Stomach (tissue), 9 donors: Measurements from ENCODE around the gene KRTAP19-2. TPM values are rescaled to one million over a fixed set of nuclear protein-coding genes. Genes with fewer than 3 reads are reported as not detected.

Source experiments
- DNase-seq, 2 donors: peaks; one replicate each; pipeline versions ENCODE4 v3.0.0 to v3.0.0-alpha.2; 2013 to 2019
- H3K27ac ChIP-seq, 5 donors: fragments of 200-600 bp in 4 of 5; sonication (generic) in 4 of 5; one replicate each; pipeline ENCODE4 v1.5.1; 2013 to 2019; ENCODE audit warnings: mild to moderate bottlenecking in 1 of 5, moderate library complexity in 1 of 5
- H3K27me3 ChIP-seq, 3 donors: fragments of 200-600 bp; sonication (generic); one replicate each; pipeline ENCODE4 v1.5.1; 2017 to 2019; ENCODE audit warnings: mixed run types in 1 of 3
- H3K36me3 ChIP-seq, 4 donors: fragments of 200-600 bp; sonication (generic); 1 replicate in 3 of 4; 2 replicates in 1 of 4; pipeline ENCODE4 v1.5.1; 2016 to 2019
- H3K4me1 ChIP-seq, 4 donors: fragments of 200-600 bp; sonication (generic); one replicate each; pipeline ENCODE4 v1.5.1; 2016 to 2019
- H3K4me3 ChIP-seq, 4 donors: fragments of 200-600 bp; sonication (generic) in 3 of 4; one replicate each; pipeline ENCODE4 v1.5.1; 2016 to 2019; ENCODE audit warnings: mild to moderate bottlenecking in 1 of 4
- H3K9me3 ChIP-seq, 4 donors: fragments of 200-600 bp; sonication (generic); one replicate each; pipeline ENCODE4 v1.5.1; 2016 to 2019
- EP300 ChIP-seq: sonication (generic); formaldehyde crosslinking; IDR thresholded peaks from one replicate; pipeline ENCODE4 v1.6.1; 2017; ENCODE audit warnings: antibody characterized with exemption
- POLR2A ChIP-seq, 4 donors: fragments of 450-650 bp; IDR thresholded peaks; one replicate each; pipeline ENCODE4 v1.6.1; 2016; ENCODE audit warnings: antibody characterized with exemption in 4 of 4, control low read depth in 2 of 4, mild to moderate bottlenecking in 1 of 4, moderate library complexity in 1 of 4
- POLR2AphosphoS5 ChIP-seq, 3 donors: sonication (generic); formaldehyde crosslinking; IDR thresholded peaks; one replicate each; pipeline ENCODE4 v1.6.1; 2016; ENCODE audit warnings: antibody characterized with exemption in 3 of 3
- WGBS, 5 donors: extraction: QIAGEN DNeasy Blood & Tissue Kit in 3 of 5; methylation state at CpG; one replicate each; pipeline versions ENCODE4 v1.1.5 to v1.1.7; 2013 to 2018; 5-methylcytosine and 5-hydroxymethylcytosine counted together
- intact Hi-C: fragments of 100-400 bp; cut with DNase I; formaldehyde crosslinking; loops from one replicate; pipeline ENCODE4 v1.15.1; 2023; ENCODE audit warnings: low total_unique reads
- polyA plus RNA-seq, 3 donors: library from polyadenylated mRNA; stranded (reverse); fragments of 200-250 nt; gene quantifications; one replicate each; pipeline ENCODE4 v1.2.3, GENCODE V29; 2013
- small RNA-seq, 4 donors: library from RNA; depleted of rRNA; stranded (forward); fragments of <200 nt; gene quantifications; one replicate each; pipeline ENCODE3, GENCODE V24; 2016
- total RNA-seq, 5 donors: library from RNA; depleted of rRNA; stranded (reverse); fragments of >200 nt; gene quantifications; one replicate each; pipeline versions ENCODE4 v1.1.0 to v1.2.3, GENCODE V29; 2014 to 2016
- TF ChIP-seq, protein P1 (sequence below), 7 experiments: fragments of 450-650 bp in 4 of 7; fragments of 200-600 bp in 3 of 7; sonication (generic) in 3 of 7; IDR thresholded peaks; one replicate each; pipeline ENCODE4 v1.5.1; 2016 to 2019; ENCODE audit warnings: antibody characterized with exemption in 7 of 7, control low read depth in 2 of 7, mild to moderate bottlenecking in 1 of 7
- donor health status: healthy with polysubstance abuse.
- donor health status: Bipolar disorder and iron deficiency.
- donor health status: healthy.

The KRTAP19-2 gene
- total and polyA plus RNA-seq, 8 donors: not detected

DNA sequence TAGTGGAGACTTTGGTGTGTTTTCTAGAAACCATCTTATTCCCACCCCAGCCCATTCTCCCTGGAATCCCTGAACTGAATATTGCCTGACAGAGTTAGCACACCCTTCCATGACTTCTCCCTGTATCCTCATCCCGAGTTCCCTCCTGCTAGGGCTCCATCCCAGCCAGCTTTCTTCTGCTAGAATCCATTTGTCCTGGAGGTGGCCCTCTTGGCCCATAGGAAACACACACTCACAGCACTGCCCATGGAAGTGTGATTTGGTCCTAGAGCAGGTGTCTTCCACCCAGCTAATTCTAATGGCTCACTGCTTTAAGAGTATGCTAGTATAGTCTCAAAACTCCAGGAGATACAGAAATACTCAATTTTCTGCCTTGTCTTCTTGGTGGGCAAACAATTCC, 43.0 kb downstream of the KRTAP19-2 start:
- Histone ChIP-seq H3K4me3 (no peak overlapping the region), H3K4me1 (no peaks in the 10 kb centered on the region), H3K36me3 (no peaks in the 10 kb centered on the region), H3K27ac (no peak overlapping the region), H3K27me3 (no peaks in the 10 kb centered on the region), H3K9me3 (no peaks in the 10 kb centered on the region)
- intact Hi-C loops: no loop called here
- TF ChIP-seq EP300 (no peak), POLR2AphosphoS5 (IDR thresholded peaks at IDR 0.05) (no peak), POLR2A (IDR thresholded peaks at IDR 0.05) (no peak)
- TF ChIP-seq, protein P1, sequence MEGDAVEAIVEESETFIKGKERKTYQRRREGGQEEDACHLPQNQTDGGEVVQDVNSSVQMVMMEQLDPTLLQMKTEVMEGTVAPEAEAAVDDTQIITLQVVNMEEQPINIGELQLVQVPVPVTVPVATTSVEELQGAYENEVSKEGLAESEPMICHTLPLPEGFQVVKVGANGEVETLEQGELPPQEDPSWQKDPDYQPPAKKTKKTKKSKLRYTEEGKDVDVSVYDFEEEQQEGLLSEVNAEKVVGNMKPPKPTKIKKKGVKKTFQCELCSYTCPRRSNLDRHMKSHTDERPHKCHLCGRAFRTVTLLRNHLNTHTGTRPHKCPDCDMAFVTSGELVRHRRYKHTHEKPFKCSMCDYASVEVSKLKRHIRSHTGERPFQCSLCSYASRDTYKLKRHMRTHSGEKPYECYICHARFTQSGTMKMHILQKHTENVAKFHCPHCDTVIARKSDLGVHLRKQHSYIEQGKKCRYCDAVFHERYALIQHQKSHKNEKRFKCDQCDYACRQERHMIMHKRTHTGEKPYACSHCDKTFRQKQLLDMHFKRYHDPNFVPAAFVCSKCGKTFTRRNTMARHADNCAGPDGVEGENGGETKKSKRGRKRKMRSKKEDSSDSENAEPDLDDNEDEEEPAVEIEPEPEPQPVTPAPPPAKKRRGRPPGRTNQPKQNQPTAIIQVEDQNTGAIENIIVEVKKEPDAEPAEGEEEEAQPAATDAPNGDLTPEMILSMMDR (IDR thresholded peaks at IDR 0.05): no peak
- no peak for DNase-seq
- WGBS, 5 donors: 27 to 66% (median 47%) methylated on average over 1 of the region's 1 CpG

DNA sequence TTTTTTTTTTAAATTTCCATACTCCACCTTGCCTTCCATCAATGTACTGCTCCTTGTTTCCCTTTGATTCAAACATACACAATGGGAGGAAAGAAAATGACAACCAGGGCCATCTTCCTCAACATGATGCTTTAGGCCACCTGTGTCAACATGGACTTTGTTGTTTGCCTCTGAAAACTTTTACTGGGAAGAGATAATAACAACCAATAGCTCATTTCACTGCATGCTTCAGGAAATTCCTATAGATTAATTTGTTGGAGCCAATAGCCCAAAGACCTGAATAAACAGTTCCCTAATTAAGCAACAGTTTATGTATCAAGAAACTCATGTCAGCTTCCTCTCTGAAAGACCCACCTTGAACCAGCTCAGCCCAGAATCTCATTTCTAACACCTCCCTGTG, 44.0 kb downstream of the KRTAP19-2 start:
- TF ChIP-seq, protein P1 (IDR thresholded peaks at IDR 0.05): no peak
- TF ChIP-seq POLR2A (IDR thresholded peaks at IDR 0.05): no peak
- TF ChIP-seq EP300: no peak
- no peak for TF ChIP-seq POLR2AphosphoS5 (IDR thresholded peaks at IDR 0.05)
- intact Hi-C loops: no loop called here
- DNase-seq: no peak
- no peak overlapping the region for H3K27ac ChIP-seq
- H3K36me3 ChIP-seq: no peaks in the 10 kb centered on the region
- no peaks in the 10 kb centered on the region for H3K9me3 ChIP-seq
- no peaks in the 10 kb centered on the region for H3K27me3 ChIP-seq
- H3K4me1 ChIP-seq: no peaks in the 10 kb centered on the region
- no peak overlapping the region for H3K4me3 ChIP-seq

DNA sequence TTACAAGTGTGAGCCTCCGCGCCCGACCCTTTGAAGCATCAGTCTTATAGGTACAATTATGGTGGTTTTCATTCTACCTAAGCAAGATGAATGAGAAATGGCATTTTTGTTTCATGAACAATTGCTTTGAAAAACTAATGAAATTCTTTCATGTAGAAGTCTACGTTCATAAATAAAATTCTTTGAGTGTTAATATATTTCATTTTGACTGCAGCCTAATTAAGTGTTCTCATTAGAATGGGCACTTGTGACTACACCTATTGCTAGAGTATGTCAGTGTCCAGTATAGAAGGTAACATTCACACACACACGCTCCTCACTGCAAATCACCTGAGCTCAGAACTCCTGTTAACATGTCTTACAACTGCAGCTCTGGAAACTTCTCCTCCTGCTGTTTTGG, 47.3 kb downstream of the KRTAP19-2 start, which contains the start of gene KRTAP15-1:
TSS of gene KRTAP15-1 (plus strand) at position 301 of the 400 bp plus-strand sequence. CDS start at position 354, 53 bp downstream.
- H3K36me3 ChIP-seq: no peaks in the 10 kb centered on the region
- no peak for TF ChIP-seq EP300
- TF ChIP-seq, protein P1 (IDR thresholded peaks at IDR 0.05): no peak
- TF ChIP-seq POLR2AphosphoS5 (IDR thresholded peaks at IDR 0.05): no peak
- TF ChIP-seq POLR2A (IDR thresholded peaks at IDR 0.05): no peak
- WGBS, 5 donors: 87 to 93% (median 92%) methylated on average over 5 of the region's 5 CpGs
- H3K4me1 ChIP-seq: no peaks in the 10 kb centered on the region
- intact Hi-C loops: no loop called here
- H3K27me3 ChIP-seq: no peaks in the 10 kb centered on the region
- H3K4me3 ChIP-seq: no peak within 1 kb of the TSS
- no peak for DNase-seq
- H3K27ac ChIP-seq: no peak within 1 kb of the TSS
- H3K9me3 ChIP-seq: no peaks in the 10 kb centered on the region

Small RNAs within 50 kb of the gene (small RNA-seq; reads per million reads assigned to genes)
- gene AP000567.1 (0 reads per million in 4 donors), gene KRTAP19-10P (0 reads per million in 4 donors), gene KRTAP19-11P (0 reads per million in 4 donors), gene KRTAP19-9P (0 reads per million in 4 donors)

Other genes starting within 250 kb of the KRTAP19-2 start
- not detected for gene KRTAP24-1, start 204.5 kb downstream of the KRTAP19-2 start, total RNA-seq
- not detected for gene KRTAP24-1, start 204.5 kb downstream of the KRTAP19-2 start, polyA plus RNA-seq
- gene KRTAP25-1, start 197.9 kb downstream of the KRTAP19-2 start, total RNA-seq: not detected
- not detected for gene KRTAP25-1, start 197.9 kb downstream of the KRTAP19-2 start, polyA plus RNA-seq
- gene KRTAP26-1, start 167.1 kb downstream of the KRTAP19-2 start, total RNA-seq: not detected
- gene KRTAP26-1, start 167.1 kb downstream of the KRTAP19-2 start, polyA plus RNA-seq: not detected
- not detected for gene KRTAP27-1, start 149.7 kb downstream of the KRTAP19-2 start, total RNA-seq
- gene KRTAP27-1, start 149.7 kb downstream of the KRTAP19-2 start, polyA plus RNA-seq: not detected
- gene KRTAP23-1, start 138.8 kb downstream of the KRTAP19-2 start, total RNA-seq: not detected
- not detected for gene KRTAP23-1, start 138.8 kb downstream of the KRTAP19-2 start, polyA plus RNA-seq
- gene KRTAP13-2, start 115.2 kb downstream of the KRTAP19-2 start, total RNA-seq: not detected
- not detected for gene KRTAP13-2, start 115.2 kb downstream of the KRTAP19-2 start, polyA plus RNA-seq
- gene KRTAP13-1, start 91.4 kb downstream of the KRTAP19-2 start, total RNA-seq: not detected
- not detected for gene KRTAP13-1, start 91.4 kb downstream of the KRTAP19-2 start, polyA plus RNA-seq
- gene KRTAP13-3, start 61.5 kb downstream of the KRTAP19-2 start, total RNA-seq: not detected
- gene KRTAP13-3, start 61.5 kb downstream of the KRTAP19-2 start, polyA plus RNA-seq: not detected
- gene KRTAP13-4, start 57.2 kb downstream of the KRTAP19-2 start, total RNA-seq: not detected
- not detected for gene KRTAP13-4, start 57.2 kb downstream of the KRTAP19-2 start, polyA plus RNA-seq
- gene KRTAP15-1, start 47.2 kb downstream of the KRTAP19-2 start, total RNA-seq: not detected
- not detected for gene KRTAP15-1, start 47.2 kb downstream of the KRTAP19-2 start, polyA plus RNA-seq
- not detected for gene KRTAP19-1, start 7.1 kb downstream of the KRTAP19-2 start, total RNA-seq
- gene KRTAP19-1, start 7.1 kb downstream of the KRTAP19-2 start, polyA plus RNA-seq: not detected
- not detected for gene KRTAP19-3, start 4.6 kb upstream of the KRTAP19-2 start, total RNA-seq
- not detected for gene KRTAP19-3, start 4.6 kb upstream of the KRTAP19-2 start, polyA plus RNA-seq
- gene KRTAP19-4, start 9.7 kb upstream of the KRTAP19-2 start, total RNA-seq: not detected
- not detected for gene KRTAP19-4, start 9.7 kb upstream of the KRTAP19-2 start, polyA plus RNA-seq
- gene KRTAP19-5, start 14.7 kb upstream of the KRTAP19-2 start, total RNA-seq: not detected
- not detected for gene KRTAP19-5, start 14.7 kb upstream of the KRTAP19-2 start, polyA plus RNA-seq
- not detected for gene KRTAP19-6, start 54.4 kb upstream of the KRTAP19-2 start, total RNA-seq
- gene KRTAP19-6, start 54.4 kb upstream of the KRTAP19-2 start, polyA plus RNA-seq: not detected
- gene KRTAP19-7, start 73.9 kb upstream of the KRTAP19-2 start, total RNA-seq: not detected
- not detected for gene KRTAP19-7, start 73.9 kb upstream of the KRTAP19-2 start, polyA plus RNA-seq
- not detected for gene KRTAP22-2, start 103.0 kb upstream of the KRTAP19-2 start, total RNA-seq
- not detected for gene KRTAP22-2, start 103.0 kb upstream of the KRTAP19-2 start, polyA plus RNA-seq
- gene KRTAP6-3, start 105.0 kb upstream of the KRTAP19-2 start, total RNA-seq: not detected
- not detected for gene KRTAP6-3, start 105.0 kb upstream of the KRTAP19-2 start, polyA plus RNA-seq
- not detected for gene KRTAP6-2, start 111.5 kb upstream of the KRTAP19-2 start, total RNA-seq
- not detected for gene KRTAP6-2, start 111.5 kb upstream of the KRTAP19-2 start, polyA plus RNA-seq
- gene KRTAP22-1, start 113.7 kb upstream of the KRTAP19-2 start, total RNA-seq: not detected
- gene KRTAP22-1, start 113.7 kb upstream of the KRTAP19-2 start, polyA plus RNA-seq: not detected
- not detected for gene KRTAP6-1, start 126.5 kb upstream of the KRTAP19-2 start, total RNA-seq
- not detected for gene KRTAP6-1, start 126.5 kb upstream of the KRTAP19-2 start, polyA plus RNA-seq
- gene KRTAP20-1, start 129.0 kb upstream of the KRTAP19-2 start, total RNA-seq: not detected
- not detected for gene KRTAP20-1, start 129.0 kb upstream of the KRTAP19-2 start, polyA plus RNA-seq
- gene KRTAP20-4, start 133.2 kb upstream of the KRTAP19-2 start, total RNA-seq: not detected
- not detected for gene KRTAP20-4, start 133.2 kb upstream of the KRTAP19-2 start, polyA plus RNA-seq
- gene KRTAP20-2, start 147.8 kb upstream of the KRTAP19-2 start, total RNA-seq: not detected
- not detected for gene KRTAP20-2, start 147.8 kb upstream of the KRTAP19-2 start, polyA plus RNA-seq
- gene KRTAP20-3, start 155.4 kb upstream of the KRTAP19-2 start, total RNA-seq: not detected
- not detected for gene KRTAP20-3, start 155.4 kb upstream of the KRTAP19-2 start, polyA plus RNA-seq
- gene KRTAP21-3, start 231.3 kb upstream of the KRTAP19-2 start, total RNA-seq: not detected
- not detected for gene KRTAP21-3, start 231.3 kb upstream of the KRTAP19-2 start, polyA plus RNA-seq